NCI-H146 treated with DMSO at 0.1 percent for 48 hours (cell line): ENCODE results near the gene MAP3K1.

Experiments
- DNase-seq: peaks from one replicate; lab custom pipeline; 2025; ENCODE audit not compliant: unreplicated experiment; lab: John Stamatoyannopoulos, UW

The MAP3K1 gene

DNA sequence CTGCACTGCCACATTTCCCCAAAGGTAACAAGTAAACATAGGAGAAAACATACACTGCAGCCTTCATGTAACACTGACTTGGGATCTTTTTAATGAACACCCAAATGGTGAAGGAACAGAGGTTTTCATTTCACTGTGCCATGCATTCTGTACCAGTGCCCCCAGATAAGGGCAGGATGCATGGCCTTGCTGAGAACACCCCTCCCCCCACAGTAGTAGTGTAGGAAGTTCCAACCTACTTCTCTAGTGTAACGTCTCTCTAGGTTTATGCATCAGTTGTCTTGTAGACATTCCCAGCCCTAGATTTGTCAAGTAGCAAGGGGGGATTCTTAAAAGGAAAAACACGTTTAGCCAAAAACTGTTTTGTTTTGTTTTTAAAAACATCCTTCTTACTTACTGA is 29.9 kb downstream of the MAP3K1 start:
- DNase-seq, result no peak

DNA sequence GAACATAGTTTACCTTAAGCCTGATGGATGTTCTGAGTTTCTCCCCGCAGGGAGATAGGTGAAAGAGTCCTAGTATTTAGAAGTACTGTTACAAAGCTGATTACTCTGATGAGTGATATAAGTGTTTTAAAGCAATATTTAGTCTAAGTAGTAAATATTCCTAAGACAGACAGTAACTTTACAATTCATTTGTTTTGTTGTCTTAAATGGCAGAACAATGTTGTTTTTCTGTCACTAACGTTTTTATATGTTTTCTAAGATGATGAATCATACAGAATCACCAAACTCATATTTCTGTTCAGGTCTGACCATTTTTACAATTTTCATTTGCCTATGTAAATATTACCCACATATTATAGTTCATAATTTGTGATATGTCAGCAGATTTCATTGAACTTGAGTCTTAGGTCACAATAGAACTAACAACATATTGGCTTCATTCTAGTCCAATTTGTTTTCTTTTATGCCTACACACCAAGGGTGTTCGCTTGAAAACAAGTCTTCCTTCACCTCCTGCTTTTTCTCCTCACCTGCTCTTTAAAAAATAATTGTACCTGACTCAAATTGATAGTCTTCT is 30.6 kb downstream of the MAP3K1 start:
- DNase-seq, result no peak

DNA sequence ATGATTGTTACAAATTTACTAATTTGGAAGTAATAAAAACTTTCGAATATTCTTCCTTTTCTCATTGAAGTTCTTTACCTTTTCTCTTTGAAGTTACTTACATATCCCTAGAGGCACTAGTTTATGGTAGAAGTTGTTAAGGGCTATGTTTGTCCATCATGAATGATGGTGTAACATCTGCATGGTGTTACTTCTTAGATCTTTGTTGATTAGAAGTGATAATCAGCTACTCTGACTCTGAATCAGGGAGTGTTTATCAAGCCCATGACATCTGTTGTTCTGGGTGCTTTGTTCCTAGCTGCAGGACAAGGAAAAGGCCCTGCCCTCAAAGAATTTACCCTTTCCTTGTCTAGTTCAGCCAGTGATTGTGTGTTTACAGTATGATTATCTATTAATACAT is 32.9 kb downstream of the MAP3K1 start:
- DNase-seq, result no peak

DNA sequence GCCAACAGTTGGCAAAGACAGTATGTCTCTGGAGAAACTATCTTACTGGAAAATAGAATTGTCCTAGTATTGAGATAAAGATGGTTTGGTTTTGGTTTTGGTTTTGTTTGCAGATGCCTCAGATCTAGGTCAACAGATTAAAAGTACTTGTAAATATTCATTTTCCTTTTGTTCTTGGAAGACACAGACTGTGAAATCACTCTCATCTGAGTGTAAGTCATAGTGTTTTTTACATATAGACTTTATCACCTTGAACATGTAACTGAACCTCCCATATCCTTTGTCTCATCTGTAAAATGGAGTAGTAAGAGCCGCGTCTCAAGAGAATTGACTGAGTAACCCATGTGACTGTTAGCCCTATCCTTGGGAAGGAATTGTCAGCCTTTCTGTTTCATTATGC is 34.3 kb downstream of the MAP3K1 start:
- DNase-seq, result no peak

DNA sequence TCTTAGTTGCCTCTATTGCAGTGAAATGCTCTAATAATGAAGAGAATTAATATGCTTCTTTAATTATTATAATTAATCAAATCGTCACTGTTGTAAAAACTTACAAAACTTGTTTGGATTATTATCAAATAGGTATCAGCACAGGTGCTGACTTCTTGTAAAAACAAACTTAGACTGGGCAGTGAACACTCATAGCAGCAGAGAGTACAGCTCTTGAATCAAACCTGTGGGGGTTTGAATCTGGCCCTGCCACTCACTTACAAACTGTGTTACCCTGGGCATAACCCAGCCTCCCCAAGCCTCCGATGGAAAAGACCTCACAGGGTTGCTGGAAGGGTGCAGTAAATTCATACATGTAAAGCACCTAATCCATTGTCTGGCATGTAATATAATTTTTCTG is 35.1 kb downstream of the MAP3K1 start:
- no peak for DNase-seq

DNA sequence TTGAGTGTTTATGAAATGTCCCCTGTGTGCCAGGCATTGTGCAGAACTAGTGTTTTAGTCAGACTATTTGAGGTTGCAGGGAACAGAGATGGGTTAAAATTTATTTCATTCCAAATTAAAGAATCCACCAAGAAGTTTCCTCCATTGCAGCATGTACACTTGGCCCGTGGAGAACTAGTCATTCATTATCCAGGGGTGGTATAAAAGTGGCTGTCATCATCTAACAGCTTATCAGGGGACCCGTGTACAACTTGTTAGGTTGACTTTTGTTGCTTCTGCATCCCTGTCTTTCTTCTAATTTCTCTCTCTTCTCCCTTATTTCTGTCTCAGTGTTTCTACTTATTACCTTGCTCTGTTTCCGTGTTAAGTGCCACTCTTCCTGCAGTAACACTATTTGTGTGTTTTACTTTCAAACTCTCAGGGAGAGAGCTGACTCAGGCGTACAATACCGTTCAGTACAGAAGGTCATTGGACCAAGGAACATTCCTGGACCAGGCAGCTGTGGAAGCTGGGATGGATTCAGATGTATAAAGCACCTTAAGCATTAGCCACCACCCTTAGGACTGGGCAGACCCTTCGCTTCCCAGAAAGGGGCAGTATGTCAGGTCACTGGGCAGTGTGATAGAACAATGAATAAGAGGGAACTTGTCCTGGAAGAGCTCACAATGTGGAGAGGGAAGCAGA is 36.1 kb downstream of the MAP3K1 start:
- no peak for DNase-seq

DNA sequence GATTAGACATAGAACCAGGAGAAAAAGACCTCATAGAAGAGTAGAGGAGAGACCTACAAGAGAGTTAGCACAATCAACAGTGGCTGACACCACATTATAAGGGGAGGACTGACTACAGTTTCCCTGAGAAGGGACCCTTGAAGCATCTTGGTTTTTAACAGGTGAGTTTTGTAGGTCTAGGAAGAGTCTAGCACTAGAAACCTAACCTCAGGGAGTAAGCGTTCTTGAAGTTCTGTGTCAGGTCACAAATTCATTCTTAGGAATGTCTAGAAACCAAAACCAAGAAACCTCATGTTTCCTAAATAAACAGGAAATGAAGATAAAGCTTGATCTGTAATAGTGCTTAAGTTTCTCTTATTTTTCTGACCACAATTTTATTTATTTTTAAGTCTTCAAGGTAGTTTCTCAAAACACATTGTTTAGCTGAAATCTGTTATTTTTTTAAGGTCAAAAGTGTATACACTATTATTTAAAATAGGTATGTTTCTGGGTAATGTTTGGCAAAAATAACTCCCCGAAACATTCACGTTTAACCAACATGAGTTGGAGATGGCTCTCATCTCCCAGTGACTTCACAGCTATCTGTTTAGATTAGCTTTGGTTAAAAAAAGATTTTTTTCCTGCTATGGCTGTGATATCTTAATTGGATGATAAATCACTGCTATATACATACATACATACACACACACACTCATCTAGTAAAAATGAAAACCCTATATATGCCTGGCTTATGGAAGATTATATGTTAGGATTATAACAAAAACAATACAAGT is 37.1 kb downstream of the MAP3K1 start:
- no peak for DNase-seq

DNA sequence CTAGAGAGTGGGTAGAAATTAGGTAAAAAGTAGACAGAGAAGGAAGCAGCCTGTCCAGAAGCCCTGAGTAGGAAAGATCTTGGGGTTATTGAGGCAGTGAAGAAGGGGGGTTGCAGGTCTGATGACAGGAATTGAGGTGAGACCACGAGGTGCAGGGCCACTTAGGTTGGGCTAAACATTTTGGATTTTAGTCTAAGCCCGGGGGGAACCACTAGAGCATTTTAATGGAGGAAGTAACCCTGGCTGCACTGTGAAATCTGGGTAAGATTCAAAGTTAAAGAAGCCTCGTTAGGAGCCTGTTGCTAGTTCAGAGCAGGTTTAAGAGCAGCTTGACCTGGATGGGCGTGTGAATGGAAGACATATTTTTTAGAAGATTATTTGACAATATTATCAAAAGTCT is 38.3 kb downstream of the MAP3K1 start:
- DNase-seq, result no peak

DNA sequence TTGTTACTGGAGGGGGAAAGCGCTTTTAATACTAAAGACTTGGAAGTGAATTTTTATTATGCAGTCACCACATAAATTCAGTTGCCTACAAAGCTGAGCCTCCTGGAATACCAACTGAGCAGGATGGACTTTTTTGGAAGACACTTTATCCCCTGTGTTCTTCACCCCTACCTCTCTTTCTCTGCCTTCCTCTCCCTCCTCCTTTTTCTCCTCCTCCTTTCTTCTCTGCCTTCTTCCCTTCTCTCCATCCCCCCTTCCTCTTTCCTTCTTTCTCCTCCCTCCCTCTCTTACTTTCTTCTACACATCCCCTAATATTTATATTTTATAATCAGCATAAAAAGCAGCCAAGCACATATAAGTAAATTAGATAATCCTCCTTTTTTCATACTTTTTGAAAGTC is 39.6 kb downstream of the MAP3K1 start:
- no peak for DNase-seq

DNA sequence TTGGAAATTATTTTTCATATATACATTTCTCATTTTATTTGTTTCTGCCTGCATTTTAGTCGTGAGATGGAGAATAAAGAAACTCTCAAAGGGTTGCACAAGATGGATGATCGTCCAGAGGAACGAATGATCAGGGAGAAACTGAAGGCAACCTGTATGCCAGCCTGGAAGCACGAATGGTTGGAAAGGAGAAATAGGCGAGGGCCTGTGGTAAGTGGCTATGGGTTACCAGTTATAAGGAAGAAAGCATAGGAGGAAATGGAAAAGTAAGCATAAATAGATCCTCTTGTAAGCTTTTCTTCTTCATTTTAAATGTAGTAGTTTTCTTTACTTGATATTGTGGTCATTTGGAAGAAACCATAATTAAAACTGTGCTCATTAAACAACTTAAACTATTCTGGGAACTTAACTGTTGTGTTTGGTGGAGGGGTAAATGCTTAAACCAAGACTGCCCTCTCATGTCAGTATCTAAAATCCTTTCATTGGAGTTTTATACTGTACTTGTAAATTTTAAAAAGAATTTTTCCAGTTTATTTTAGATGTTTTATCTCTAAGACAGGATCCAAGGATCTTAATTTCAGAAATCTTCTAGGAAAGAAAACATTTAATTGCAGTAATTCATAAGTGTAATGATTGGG is 41.3 kb downstream of the MAP3K1 start:
- DNase-seq, result no peak

DNA sequence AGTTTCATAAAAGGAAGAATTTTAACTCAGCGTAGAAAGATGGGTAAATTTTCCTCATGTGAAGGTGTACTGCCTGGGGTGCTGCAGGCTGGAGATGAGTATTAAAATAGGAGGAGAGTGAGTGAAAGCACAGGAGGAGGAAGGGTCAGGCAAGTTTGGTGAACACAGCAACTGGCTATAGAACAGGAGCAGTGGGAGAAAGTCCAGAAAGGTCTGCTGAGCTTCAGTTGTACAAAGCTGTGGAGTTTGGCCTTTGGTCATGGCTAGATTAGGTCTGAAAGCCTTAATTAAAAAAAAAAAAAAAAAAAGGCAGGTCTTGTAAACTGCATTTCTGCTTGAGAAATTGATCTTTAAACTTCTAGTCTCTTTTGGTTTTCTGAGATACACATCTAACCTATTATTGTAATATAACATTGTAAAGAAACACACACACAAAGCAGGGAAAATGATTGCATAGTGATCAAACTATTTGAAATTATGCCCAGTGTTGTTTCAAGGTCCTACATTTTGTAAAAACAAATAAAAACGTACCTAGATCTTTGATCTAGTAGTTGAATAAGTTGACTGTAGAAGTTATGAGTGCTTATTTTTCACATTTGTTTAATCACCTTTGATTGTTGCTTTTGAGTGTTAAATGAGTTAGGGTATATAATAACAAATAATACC is 43.6 kb downstream of the MAP3K1 start:
- no peak for DNase-seq

DNA sequence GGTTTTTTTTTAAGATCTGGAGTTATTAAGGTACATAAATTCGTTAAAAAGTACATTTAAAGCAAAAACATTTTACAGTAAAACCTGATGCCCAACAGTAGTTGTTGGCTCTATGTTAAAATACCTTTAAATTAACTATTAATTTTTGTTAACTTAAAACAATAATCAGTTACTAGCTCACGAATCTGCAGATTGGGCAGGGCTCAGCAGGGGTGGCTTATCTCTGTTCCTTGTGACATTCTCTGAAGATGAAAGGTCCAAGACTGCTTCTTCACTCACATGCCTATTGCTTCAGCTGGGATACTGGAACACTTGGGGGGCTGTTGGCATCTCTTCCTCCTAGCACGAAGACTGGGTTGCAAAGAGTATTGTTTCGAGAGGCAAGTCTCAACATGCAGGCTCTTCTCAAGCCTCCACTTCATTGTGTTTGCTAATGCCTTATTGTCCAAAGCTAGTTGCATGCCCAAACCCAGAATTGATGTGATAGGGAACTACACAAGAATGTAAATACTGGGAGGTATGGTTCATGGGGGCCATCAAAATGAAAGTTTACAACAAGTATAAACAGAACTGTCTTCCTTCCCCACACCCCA is 46.6 kb downstream of the MAP3K1 start:
- no peak for DNase-seq

DNA sequence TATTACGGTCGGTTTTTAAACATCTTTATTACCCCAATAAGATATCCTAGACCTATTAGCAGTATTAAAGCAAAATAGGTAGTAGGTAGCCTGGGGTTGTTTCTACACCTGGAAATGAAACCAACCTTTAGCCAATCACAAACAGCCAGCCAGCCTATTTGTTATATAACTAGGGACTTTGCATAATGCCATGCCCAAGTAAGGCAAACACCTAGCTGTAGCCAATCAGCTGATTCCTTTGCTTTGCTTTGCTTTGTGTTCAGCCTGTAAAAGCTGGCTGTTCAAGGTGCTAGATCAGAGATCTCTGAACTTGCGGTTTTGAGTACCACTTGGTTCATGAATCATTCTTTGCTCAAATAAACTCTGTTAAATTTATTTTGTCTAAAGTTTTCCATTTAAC is 47.6 kb downstream of the MAP3K1 start:
- DNase-seq, result no peak

DNA sequence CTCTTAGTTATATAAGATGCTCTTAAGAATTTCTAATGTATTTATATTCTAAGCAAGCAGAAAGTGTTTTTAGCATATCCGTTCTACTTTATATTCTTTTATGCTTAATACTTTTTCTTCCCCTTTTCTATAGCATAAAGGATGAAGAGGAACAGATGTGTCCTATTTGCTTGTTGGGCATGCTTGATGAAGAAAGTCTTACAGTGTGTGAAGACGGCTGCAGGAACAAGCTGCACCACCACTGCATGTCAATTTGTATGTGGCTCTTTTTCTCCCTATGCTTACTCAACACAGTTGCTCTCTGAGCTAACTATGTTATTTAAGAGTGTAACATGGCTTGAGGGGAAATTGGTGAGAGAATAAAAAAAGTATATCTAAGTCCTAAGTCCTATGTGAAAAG is 56.4 kb downstream of the MAP3K1 start:
- DNase-seq, result no peak

DNA sequence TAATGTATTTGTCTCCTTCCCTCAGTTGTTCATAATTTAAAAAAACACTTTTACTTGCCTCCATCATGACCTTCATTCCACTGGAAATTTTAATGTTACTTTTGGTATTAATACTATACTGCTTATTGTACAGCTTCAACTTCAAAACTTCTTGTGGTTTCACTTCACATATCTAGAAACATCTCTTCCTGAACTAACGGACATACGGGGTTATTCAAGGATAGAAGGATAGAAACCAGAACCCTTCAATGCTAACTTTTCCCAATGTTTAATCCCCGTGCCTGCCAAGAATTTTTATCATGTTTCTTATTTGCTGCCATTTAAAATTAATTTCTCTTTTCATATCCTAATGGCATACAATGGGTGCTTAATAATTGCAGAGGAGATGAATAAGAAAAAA is 57.7 kb downstream of the MAP3K1 start:
- DNase-seq, result no peak

DNA sequence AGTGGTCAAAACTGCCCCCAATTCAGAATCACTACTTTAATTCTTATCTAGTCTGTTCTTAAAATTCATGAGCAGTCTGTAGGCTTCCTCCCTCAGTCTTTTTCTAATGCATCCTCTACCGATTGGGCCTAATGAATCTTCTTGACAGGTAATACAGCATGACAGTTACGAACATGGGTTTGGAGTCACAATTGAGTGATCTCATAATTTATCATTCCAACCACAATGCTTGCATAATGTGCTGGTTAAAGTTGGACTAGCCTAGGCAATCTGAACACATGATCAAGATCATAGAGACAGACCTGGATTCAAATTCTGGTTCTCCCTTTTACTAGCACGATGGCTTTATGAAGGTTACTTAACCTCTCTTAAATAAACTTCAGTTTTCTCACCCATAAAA is 61.0 kb downstream of the MAP3K1 start:
- DNase-seq, result no peak

DNA sequence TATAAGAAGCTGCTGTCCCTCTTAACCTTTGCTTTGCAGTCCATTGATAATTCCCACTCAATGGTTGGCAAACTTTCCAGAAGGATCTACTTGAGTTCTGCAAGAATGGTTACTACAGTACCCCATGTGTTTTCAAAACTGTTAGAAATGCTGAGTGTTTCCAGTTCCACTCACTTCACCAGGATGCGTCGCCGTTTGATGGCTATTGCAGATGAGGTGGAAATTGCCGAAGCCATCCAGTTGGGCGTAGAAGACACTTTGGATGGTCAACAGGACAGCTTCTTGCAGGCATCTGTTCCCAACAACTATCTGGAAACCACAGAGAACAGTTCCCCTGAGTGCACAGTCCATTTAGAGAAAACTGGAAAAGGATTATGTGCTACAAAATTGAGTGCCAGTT is 66.2 kb downstream of the MAP3K1 start:
- no peak for DNase-seq

DNA sequence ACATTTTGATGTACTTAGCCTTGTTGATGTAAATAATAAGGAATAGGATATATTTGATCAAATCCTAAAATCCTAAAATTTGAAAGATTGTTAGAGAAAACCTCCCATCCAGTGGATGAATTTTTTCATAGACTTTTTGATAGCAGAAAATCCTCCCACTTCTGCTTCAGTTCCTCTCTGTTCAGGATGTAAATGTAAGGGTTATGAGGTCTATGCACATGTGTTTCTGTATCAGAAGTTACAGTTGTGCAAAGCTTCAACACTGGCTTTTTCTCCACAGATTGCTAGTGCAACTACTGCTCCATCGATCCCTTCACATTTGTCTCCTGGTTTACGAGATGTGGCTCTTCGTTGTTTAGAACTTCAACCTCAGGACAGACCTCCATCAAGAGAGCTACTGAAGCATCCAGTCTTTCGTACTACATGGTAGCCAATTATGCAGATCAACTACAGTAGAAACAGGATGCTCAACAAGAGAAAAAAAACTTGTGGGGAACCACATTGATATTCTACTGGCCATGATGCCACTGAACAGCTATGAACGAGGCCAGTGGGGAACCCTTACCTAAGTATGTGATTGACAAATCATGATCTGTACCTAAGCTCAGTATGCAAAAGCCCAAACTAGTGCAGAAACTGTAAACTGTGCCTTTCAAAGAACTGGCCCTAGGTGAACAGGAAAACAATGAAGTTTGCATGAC is 78.1 kb downstream of the MAP3K1 start:
- no peak for DNase-seq

DNA sequence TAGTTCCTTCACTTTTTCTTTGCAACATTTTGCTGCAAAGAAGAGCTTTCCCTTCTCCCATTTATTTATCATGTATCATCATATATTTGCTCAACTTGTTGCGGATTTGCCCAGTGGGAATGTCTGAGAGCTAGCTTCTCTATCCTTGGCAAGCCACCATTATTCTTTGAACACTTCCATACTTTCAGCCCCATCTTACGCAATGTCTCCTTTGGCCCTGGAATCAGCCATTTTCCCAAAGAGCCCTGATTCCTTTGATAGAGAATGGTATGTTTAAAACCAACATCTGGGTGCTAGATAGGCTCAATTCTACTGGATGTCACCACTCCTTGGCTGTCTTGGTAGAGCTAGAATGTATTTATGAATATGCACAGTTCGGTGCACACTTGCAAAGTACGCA is 81.4 kb downstream of the MAP3K1 start:
- DNase-seq, result no peak

DNA sequence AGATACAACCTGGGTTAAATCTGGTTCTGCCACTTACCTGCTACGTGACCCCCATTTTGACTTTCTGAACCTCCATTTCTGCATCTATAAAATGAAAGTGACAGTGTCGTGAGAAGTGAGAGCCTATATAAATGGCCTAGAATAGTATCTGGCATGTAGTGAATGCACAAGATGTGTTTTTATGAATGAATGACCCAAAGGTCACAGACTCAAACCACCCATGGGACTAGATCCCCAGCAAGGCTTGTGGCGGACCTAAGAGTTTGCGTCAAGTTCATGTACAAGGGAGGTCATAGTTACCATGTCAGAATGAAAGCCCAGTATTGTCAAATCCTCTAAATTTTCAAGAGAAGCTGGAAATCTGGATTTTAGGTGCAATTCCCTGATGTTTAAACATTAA is 82.9 kb downstream of the MAP3K1 start:
- no peak for DNase-seq

DNA sequence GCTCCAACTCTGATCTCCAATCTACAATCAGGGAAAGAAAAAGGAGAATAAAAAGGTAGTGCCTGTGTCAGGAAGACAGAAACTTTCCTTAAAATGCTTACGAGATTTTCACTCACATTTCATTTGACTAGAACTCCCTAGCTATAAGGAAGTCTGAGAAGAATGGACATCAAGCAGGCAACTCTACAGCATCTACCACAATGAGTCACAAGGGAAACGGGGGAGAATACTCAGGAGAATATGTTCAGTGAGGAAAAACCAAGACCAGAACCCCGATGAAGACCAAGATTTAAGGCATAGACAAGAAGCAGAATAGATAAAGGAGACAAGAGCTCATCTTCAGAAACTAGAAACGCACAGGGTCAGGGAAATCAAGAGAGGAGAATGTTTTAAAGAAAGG is 85.0 kb downstream of the MAP3K1 start:
- DNase-seq, result no peak
